HepG2 (cell line): ENCODE results near the gene ENDOU. TPM values are rescaled to one million over a fixed set of nuclear protein-coding genes. Genes with fewer than 3 reads are reported as not detected.
A peak's percentile ranks its signal among the peaks of the same experiment; 100 is the strongest.

Experiments used
- CBX1 ChIP-seq: IDR thresholded peaks from one replicate; pipeline ENCODE4 v1.6.1; 2016; ENCODE audit warnings: antibody characterized with exemption, low read depth
- ETS1 ChIP-seq: sonication (generic); formaldehyde crosslinking; IDR thresholded peaks from 2 replicates; pipeline ENCODE4 v1.4.0; 2020; ENCODE audit warnings: missing genetic modification reagents
- FOXA1 ChIP-seq, 2 experiments: fragments of 450-650 bp in 1 of 2; sonication (generic) in 1 of 2; formaldehyde crosslinking in 1 of 2; IDR thresholded peaks; 2 replicates each; pipeline versions ENCODE4 v1.4.0 to v1.6.1; 2016 to 2020; ENCODE audit warnings: missing genetic modification reagents in 1 of 2
- GABPB1 ChIP-seq: IDR thresholded peaks from 2 replicates; pipeline ENCODE4 v1.6.1; 2016; ENCODE audit warnings: mild to moderate bottlenecking, missing genetic modification reagents, moderate library complexity, missing compliant biosample characterization
- HDAC6 ChIP-seq: fragments of 200-600 bp; sonication (generic); IDR thresholded peaks from 2 replicates; pipeline ENCODE4 v1.7.0; 2017; ENCODE audit warnings: mild to moderate bottlenecking, antibody characterized with exemption, low read length, low read depth
- JUND ChIP-seq: sonication (generic); formaldehyde crosslinking; IDR thresholded peaks from 2 replicates; pipeline ENCODE4 v1.8.0; 2022; ENCODE audit warnings: mild to moderate bottlenecking, missing genetic modification reagents
- KMT2A ChIP-seq: sonication (generic); formaldehyde crosslinking; IDR thresholded peaks from 2 replicates; pipeline ENCODE4 v1.4.0; 2020; ENCODE audit warnings: missing genetic modification reagents
- PCBP2 ChIP-seq: fragments of 200-400 bp; formaldehyde crosslinking; optimal IDR thresholded peaks from 2 replicates; pipeline ENCODE3; 2018; ENCODE audit warnings: low read length, low read depth; ENCODE audit not compliant: poor library complexity, severe bottlenecking
- PHB2 ChIP-seq: fragments of 450-650 bp; IDR thresholded peaks from 2 replicates; pipeline ENCODE4 v1.6.1; 2018; ENCODE audit not compliant: partially characterized antibody
- PLRG1 ChIP-seq: fragments of 450-650 bp; conservative IDR thresholded peaks from 2 replicates; pipeline ENCODE4 v1.6.1; 2016
- SMAD3 ChIP-seq: sonication (generic); formaldehyde crosslinking; IDR thresholded peaks from 2 replicates; pipeline ENCODE4 v1.4.0; 2020; ENCODE audit warnings: missing genetic modification reagents
- SRY ChIP-seq: sonication (generic); formaldehyde crosslinking; IDR thresholded peaks from 2 replicates; pipeline ENCODE4 v1.8.0; 2022; ENCODE audit warnings: mild to moderate bottlenecking, missing genetic modification reagents
- ZBED4 ChIP-seq: sonication (generic); formaldehyde crosslinking; IDR thresholded peaks from 2 replicates; pipeline ENCODE4 v1.4.0; 2020; ENCODE audit warnings: missing genetic modification reagents, borderline replicate concordance
- ZNF3 ChIP-seq: IDR thresholded peaks from 2 replicates; pipeline ENCODE4 v1.7.0; 2017; ENCODE audit warnings: inconsistent platforms
- ZNF326 ChIP-seq: sonication (generic); formaldehyde crosslinking; IDR thresholded peaks from 2 replicates; pipeline ENCODE4 v1.4.0; 2020; ENCODE audit warnings: missing genetic modification reagents, borderline replicate concordance
- ZNF33A ChIP-seq: sonication (generic); formaldehyde crosslinking; IDR thresholded peaks from 2 replicates; pipeline ENCODE4 v1.5.1; 2020; ENCODE audit warnings: missing genetic modification reagents, mild to moderate bottlenecking, moderate library complexity, borderline replicate concordance
- ZNF354B ChIP-seq: sonication (generic); formaldehyde crosslinking; IDR thresholded peaks from 2 replicates; pipeline ENCODE4 v1.8.0; 2022; ENCODE audit warnings: mild to moderate bottlenecking, missing genetic modification reagents
- ZNF569 ChIP-seq: sonication (generic); formaldehyde crosslinking; IDR thresholded peaks from 2 replicates; pipeline ENCODE4 v1.5.0; 2020; ENCODE audit warnings: mild to moderate bottlenecking, missing genetic modification reagents, moderate library complexity, borderline replicate concordance
- polyA plus RNA-seq, 8 experiments: library from polyadenylated mRNA; depleted of rRNA in 3 of 8; stranded (reverse) in 7 of 8; unstranded in 1 of 8; fragments of >200 nt; fragmentation: Illumina TruSeq in 4 of 8; extraction: Trizol in 4 of 8; gene quantifications; 2 replicates each; pipeline versions ENCODE4 v1.2.1 to v1.2.3, GENCODE V29; 2011 to 2016; ENCODE audit warnings: low read depth in 4 of 8, missing spikeins in 1 of 8, mixed read lengths in 1 of 8; ENCODE audit not compliant: insufficient read depth in 1 of 8
- total RNA-seq, 5 experiments: library from RNA; depleted of rRNA; stranded (reverse); fragments of >200 nt; fragmentation: Illumina TruSeq; extraction: Trizol; gene quantifications; 2 replicates each; pipeline ENCODE4 v1.2.3, GENCODE V29; 2016; ENCODE audit warnings: low read depth in 1 of 5
- TF ChIP-seq, protein P1 (sequence below): sonication (generic); formaldehyde crosslinking; IDR thresholded peaks from 2 replicates; pipeline ENCODE4 v1.4.0; 2020; ENCODE audit warnings: missing genetic modification reagents
- TF ChIP-seq, protein P2 (sequence below): sonication (generic); formaldehyde crosslinking; IDR thresholded peaks from 2 replicates; pipeline ENCODE4 v1.5.0; 2020; ENCODE audit warnings: missing genetic modification reagents
- TF ChIP-seq, protein P3 (sequence below): sonication (generic); formaldehyde crosslinking; IDR thresholded peaks from 2 replicates; pipeline ENCODE4 v1.9.0; 2021; ENCODE audit warnings: missing genetic modification reagents, mild to moderate bottlenecking, borderline replicate concordance

Gene ENDOU
- total and polyA plus RNA-seq, 2 of the 13 experiments (the other 11 are each of a cell fraction or from before 2014, with no cell fraction given), result not detected

GRCh38 chr12:47773062-47773857, 48.0 kb upstream of the ENDOU start, which contains the start of gene SLC48A1 (continued):
- TF ChIP-seq JUND (CRISPR knock-in tag) (no peak), HDAC6 (no peak), CBX1 (no peak), SMAD3 (CRISPR knock-in tag) (no peak), PHB2 (no peak), ZNF354B (CRISPR knock-in tag) (no peak), PCBP2 (no peak), ZNF569 (CRISPR knock-in tag) (no peak), ZNF326 (CRISPR knock-in tag) (no peak), PLRG1 (no peak), GABPB1 (CRISPR knock-in tag) (peak; percentile 31; the same call in 1 of the 2 replicates), ZNF33A (no peak), SRY (CRISPR knock-in tag) (no peak), FOXA1 (IDR thresholded peaks at IDR 0.05) (no peak), FOXA1 (CRISPR knock-in tag; IDR thresholded peaks at IDR 0.05) (no peak), ZBED4 (CRISPR knock-in tag) (no peak), ETS1 (CRISPR knock-in tag) (no peak), ZNF3 (no peak), KMT2A (CRISPR knock-in tag) (no peak)
- TF ChIP-seq, protein P1, sequence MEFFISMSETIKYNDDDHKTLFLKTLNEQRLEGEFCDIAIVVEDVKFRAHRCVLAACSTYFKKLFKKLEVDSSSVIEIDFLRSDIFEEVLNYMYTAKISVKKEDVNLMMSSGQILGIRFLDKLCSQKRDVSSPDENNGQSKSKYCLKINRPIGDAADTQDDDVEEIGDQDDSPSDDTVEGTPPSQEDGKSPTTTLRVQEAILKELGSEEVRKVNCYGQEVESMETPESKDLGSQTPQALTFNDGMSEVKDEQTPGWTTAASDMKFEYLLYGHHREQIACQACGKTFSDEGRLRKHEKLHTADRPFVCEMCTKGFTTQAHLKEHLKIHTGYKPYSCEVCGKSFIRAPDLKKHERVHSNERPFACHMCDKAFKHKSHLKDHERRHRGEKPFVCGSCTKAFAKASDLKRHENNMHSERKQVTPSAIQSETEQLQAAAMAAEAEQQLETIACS, result no peak
- TF ChIP-seq, protein P2, sequence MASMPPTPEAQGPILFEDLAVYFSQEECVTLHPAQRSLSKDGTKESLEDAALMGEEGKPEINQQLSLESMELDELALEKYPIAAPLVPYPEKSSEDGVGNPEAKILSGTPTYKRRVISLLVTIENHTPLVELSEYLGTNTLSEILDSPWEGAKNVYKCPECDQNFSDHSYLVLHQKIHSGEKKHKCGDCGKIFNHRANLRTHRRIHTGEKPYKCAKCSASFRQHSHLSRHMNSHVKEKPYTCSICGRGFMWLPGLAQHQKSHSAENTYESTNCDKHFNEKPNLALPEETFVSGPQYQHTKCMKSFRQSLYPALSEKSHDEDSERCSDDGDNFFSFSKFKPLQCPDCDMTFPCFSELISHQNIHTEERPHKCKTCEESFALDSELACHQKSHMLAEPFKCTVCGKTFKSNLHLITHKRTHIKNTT (CRISPR knock-in tag), result no peak
- TF ChIP-seq, protein P3, sequence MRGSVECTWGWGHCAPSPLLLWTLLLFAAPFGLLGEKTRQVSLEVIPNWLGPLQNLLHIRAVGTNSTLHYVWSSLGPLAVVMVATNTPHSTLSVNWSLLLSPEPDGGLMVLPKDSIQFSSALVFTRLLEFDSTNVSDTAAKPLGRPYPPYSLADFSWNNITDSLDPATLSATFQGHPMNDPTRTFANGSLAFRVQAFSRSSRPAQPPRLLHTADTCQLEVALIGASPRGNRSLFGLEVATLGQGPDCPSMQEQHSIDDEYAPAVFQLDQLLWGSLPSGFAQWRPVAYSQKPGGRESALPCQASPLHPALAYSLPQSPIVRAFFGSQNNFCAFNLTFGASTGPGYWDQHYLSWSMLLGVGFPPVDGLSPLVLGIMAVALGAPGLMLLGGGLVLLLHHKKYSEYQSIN (CRISPR knock-in tag), result no peak
